K562 (cell line): ENCODE data around the gene RBFA. TPM values are rescaled to one million over a fixed set of nuclear protein-coding genes. Genes with fewer than 3 reads are reported as not detected.

Source experiments
- ATAC-seq: fragments of 200-7000 bp; cut with Tn5 transposase; 3 replicates; pipeline ENCODE4 v1.9.1; 2020; ENCODE audit warnings: moderate library complexity
- BruUV-seq: library from RNA; stranded (reverse); fragments of 400-500 nt; replicated peaks from 2 replicates; lab custom pipeline; 2021; lab: Mats Ljungman, UMichigan
- CTCF ChIA-PET: fragments of 300-600 bp; formaldehyde crosslinking; extraction: SDS; loops from one replicate; lab custom pipeline; 2021; ENCODE audit warnings: low intra/inter-chr PET ratio; lab: Yijun Ruan, JAX
- POLR2A ChIA-PET: fragments of 300-600, 350-650 bp; sonication (Branson Sonifier 250); formaldehyde crosslinking; extraction: SDS; loops from one replicate; lab custom pipeline; 2021; ENCODE audit warnings: antibody characterized with exemption, inconsistent platforms; lab: Yijun Ruan, JAX
- DNase-seq, 4 experiments: peaks; one replicate each; pipeline versions ENCODE4 v3.0.0 to v3.0.0-alpha.2; 2011 to 2018; ENCODE audit warnings: low spot score in 3 of 4, mixed read lengths in 3 of 4; ENCODE audit errors: extremely low read depth in 1 of 4
- FAIRE-seq: peaks from 2 replicates; lab custom pipeline; 2011; peaks lifted over from hg19 to GRCh38; lab: Jason Lieb, UNC
- H2AFZ ChIP-seq: 2 replicates; pipeline ENCODE4 v1.6.0; 2011; ENCODE audit warnings: low read depth, low read length, control low read depth, inconsistent platforms
- H3K27ac ChIP-seq: fragments of 200-600 bp; 3 replicates; pipeline ENCODE4 v1.8.0; 2011; ENCODE audit warnings: low read depth, mild to moderate bottlenecking, control low read depth, inconsistent platforms, low read length, moderate library complexity, mixed read lengths; ENCODE audit errors: extremely low read depth
- H3K27me3 ChIP-seq, 2 experiments: fragments of 300-600 bp in 1 of 2; 2 replicates in 1 of 2; 3 replicates in 1 of 2; pipeline versions ENCODE4 v1.6.0 to v1.8.0; 2011; ENCODE audit warnings: inconsistent platforms in 2 of 2, low read length in 2 of 2, mild to moderate bottlenecking in 1 of 2, mixed read lengths in 1 of 2, moderate library complexity in 1 of 2; ENCODE audit not compliant: control insufficient read depth in 2 of 2, insufficient read depth in 2 of 2
- H3K36me3 ChIP-seq: fragments of 300-600 bp; 3 replicates; pipeline ENCODE4 v1.8.0; 2011; ENCODE audit warnings: mild to moderate bottlenecking, low read length, inconsistent platforms; ENCODE audit not compliant: control insufficient read depth, insufficient read depth
- H3K4me1 ChIP-seq, 2 experiments: fragments of 200-600 bp in 1 of 2; replicated peaks in 1 of 2; 2 replicates in 1 of 2; 3 replicates in 1 of 2; pipeline versions ENCODE4 v1.5.1 to v1.8.0; 2011; ENCODE audit warnings: inconsistent platforms in 2 of 2, low read length in 2 of 2, mild to moderate bottlenecking in 1 of 2, mixed read lengths in 1 of 2, moderate library complexity in 1 of 2; ENCODE audit not compliant: control insufficient read depth in 2 of 2, insufficient read depth in 2 of 2
- H3K4me2 ChIP-seq: 2 replicates; pipeline ENCODE4 v1.6.1; 2011; ENCODE audit warnings: low read length, control low read depth, inconsistent platforms, mixed read lengths; ENCODE audit not compliant: insufficient read depth
- H3K4me3 ChIP-seq: fragments of 200-600 bp; sonication (generic), shearing (Covaris generic); 2 replicates; pipeline ENCODE4 v1.5.1; 2016; ENCODE audit warnings: control low read depth, inconsistent platforms
- H3K79me2 ChIP-seq: fragments of 200-600 bp; 3 replicates; pipeline ENCODE4 v1.8.0; 2011; ENCODE audit warnings: low read length, inconsistent platforms; ENCODE audit not compliant: control insufficient read depth, insufficient read depth
- H3K9ac ChIP-seq, 2 experiments: 2 replicates each; pipeline versions ENCODE4 v1.6.0 to v1.6.1; 2011; ENCODE audit warnings: low read depth in 2 of 2, low read length in 2 of 2, control low read depth in 1 of 2, inconsistent platforms in 1 of 2, mild to moderate bottlenecking in 1 of 2, mixed read lengths in 1 of 2; ENCODE audit not compliant: insufficient read depth in 1 of 2
- H3K9me1 ChIP-seq: one replicate; pipeline ENCODE4 v1.6.0; 2011; ENCODE audit warnings: inconsistent platforms, mild to moderate bottlenecking, low read length, moderate library complexity; ENCODE audit not compliant: control insufficient read depth, insufficient read depth
- H3K9me3 ChIP-seq: replicated peaks from 2 replicates; pipeline ENCODE4 v1.5.1; 2011; ENCODE audit warnings: low read depth, low read length, inconsistent platforms; ENCODE audit not compliant: control insufficient read depth, insufficient read depth
- H4K20me1 ChIP-seq: replicated peaks from 2 replicates; pipeline ENCODE4 v1.6.1; 2011; ENCODE audit warnings: low read length, inconsistent platforms, mixed read lengths; ENCODE audit not compliant: control insufficient read depth, insufficient read depth
- CC2D1A ChIP-seq: fragments of 450-650 bp; IDR thresholded peaks from 2 replicates; pipeline ENCODE4 v1.6.1; 2017; ENCODE audit warnings: mild to moderate bottlenecking
- CSDE1 ChIP-seq, 2 experiments: fragments of 450-650 bp; IDR thresholded peaks; 2 replicates each; pipeline ENCODE4 v1.6.1; 2016; ENCODE audit warnings: mild to moderate bottlenecking in 1 of 2
- E2F3 ChIP-seq: fragments of 250-450 bp; sonication (Bioruptor Pico); IDR thresholded peaks from 2 replicates; pipeline ENCODE4 v1.4.0; 2020; ENCODE audit warnings: mild to moderate bottlenecking
- PHF20 ChIP-seq: fragments of 450-650 bp; IDR thresholded peaks from 2 replicates; pipeline ENCODE4 v1.6.1; 2018; ENCODE audit not compliant: partially characterized antibody
- ZKSCAN3 ChIP-seq: fragments of 250-450 bp; sonication (Bioruptor Pico); IDR thresholded peaks from 2 replicates; pipeline ENCODE4 v1.4.0; 2020
- WGBS: fragments of 100-300 bp; shearing (Covaris generic); methylation state at CpG from one replicate; pipeline ENCODE4 v1.1.6; 2016; ENCODE audit warnings: low coverage, mixed read lengths; ENCODE audit not compliant: insufficient coverage; ENCODE audit errors: missing lambda C conversion rate; 5-methylcytosine and 5-hydroxymethylcytosine counted together
- in situ Hi-C: fragments of 300-500 bp; cut with MboI; formaldehyde crosslinking; loops from 4 replicates; pipeline ENCODE4 v1.15.0; 2018; ENCODE audit warnings: inconsistent platforms, mixed read lengths
- intact Hi-C: fragments of 100-400 bp; cut with micrococcal nuclease; formaldehyde crosslinking; loops from 2 replicates; pipeline ENCODE4 v1.14.2; 2022
- polyA plus RNA-seq, 8 experiments: library from polyadenylated mRNA; depleted of rRNA in 4 of 8; stranded (reverse) in 5 of 8; unstranded in 3 of 8; fragments of >200 nt; fragmentation: Nextera tagmentation in 2 of 8; fragmentation: Illumina TruSeq in 1 of 8; extraction: Ambion mirVana in 2 of 8; extraction: Trizol in 1 of 8; gene quantifications; 2 replicates each; pipeline versions ENCODE4 v1.2.1 to v1.2.3, GENCODE V29; 2011 to 2014; ENCODE audit warnings: inconsistent platforms in 1 of 8, missing spikeins in 1 of 8
- total RNA-seq, 7 experiments: library from RNA; depleted of rRNA in 6 of 7; stranded (reverse); fragments of >200 nt in 6 of 7; fragmentation: Illumina TruSeq in 2 of 7; extraction: Trizol in 2 of 7; gene quantifications; 2 replicates each; pipeline versions ENCODE4 v1.2.1 to v1.2.3, GENCODE V29; 2011 to 2021; ENCODE audit warnings: low replicate concordance in 1 of 7
- TF ChIP-seq, protein P1 (sequence below): sonication (generic); formaldehyde crosslinking; IDR thresholded peaks from 2 replicates; pipeline ENCODE4 v1.8.0; 2022; ENCODE audit warnings: mild to moderate bottlenecking, missing genetic modification reagents, borderline replicate concordance
- TF ChIP-seq, protein P2 (sequence below): fragments of 250-450 bp; sonication (Bioruptor Pico); IDR thresholded peaks from 2 replicates; pipeline ENCODE4 v1.5.0; 2022; ENCODE audit warnings: mild to moderate bottlenecking
- TF ChIP-seq, protein P3 (sequence below), 2 experiments: fragments of 150-350 bp in 1 of 2; IDR thresholded peaks; 2 replicates each; pipeline ENCODE4 v1.6.1; 2012 to 2016; ENCODE audit warnings: low read depth in 2 of 2, low read length in 2 of 2, mild to moderate bottlenecking in 1 of 2, moderate library complexity in 1 of 2

RBFA gene
- total and polyA plus RNA-seq, 9 of the 15 experiments (the other 6 are each of a cell fraction or from before 2014, with no cell fraction given), result 3.4 to 41.9 (median 25.8) TPM

DNA sequence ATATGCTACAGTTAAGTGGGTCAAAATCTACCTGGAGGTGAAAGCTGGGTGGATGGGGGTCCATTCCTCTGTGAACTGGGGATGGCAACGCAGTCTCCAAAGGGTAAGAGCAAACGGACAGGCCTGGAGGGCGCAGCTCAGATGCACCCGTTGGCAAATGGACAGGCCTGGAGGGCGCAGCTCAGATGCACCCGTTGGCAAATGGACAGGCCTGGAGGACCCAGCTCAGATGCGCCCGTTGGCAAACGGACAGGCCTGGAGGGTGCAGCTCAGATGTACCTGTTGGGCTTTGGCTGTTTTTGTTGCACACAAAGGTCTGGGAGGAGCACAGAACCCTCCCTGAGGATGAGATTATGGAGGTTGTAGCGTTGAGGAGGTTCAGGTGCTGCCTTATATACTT, 33.7 kb downstream of the RBFA start:
- Histone ChIP-seq H3K36me3 (no peaks in the 10 kb centered on the region), H3K79me2 (no peaks in the 10 kb centered on the region), H3K27me3 (no peaks in the 10 kb centered on the region), H3K4me3 (no peak overlapping the region), H4K20me1 (no peaks in the 10 kb centered on the region), H3K4me2 (no peak overlapping the region), H3K9me3 (no peaks in the 10 kb centered on the region), H3K9me1 (no peaks in the 10 kb centered on the region), H3K9ac (no peak overlapping the region), H3K27ac (no peak overlapping the region), H3K4me1 (no peaks in the 10 kb centered on the region; a peak in 2 of 5 replicates), H2AFZ (no peak overlapping the region)
- TF ChIP-seq, protein P1, sequence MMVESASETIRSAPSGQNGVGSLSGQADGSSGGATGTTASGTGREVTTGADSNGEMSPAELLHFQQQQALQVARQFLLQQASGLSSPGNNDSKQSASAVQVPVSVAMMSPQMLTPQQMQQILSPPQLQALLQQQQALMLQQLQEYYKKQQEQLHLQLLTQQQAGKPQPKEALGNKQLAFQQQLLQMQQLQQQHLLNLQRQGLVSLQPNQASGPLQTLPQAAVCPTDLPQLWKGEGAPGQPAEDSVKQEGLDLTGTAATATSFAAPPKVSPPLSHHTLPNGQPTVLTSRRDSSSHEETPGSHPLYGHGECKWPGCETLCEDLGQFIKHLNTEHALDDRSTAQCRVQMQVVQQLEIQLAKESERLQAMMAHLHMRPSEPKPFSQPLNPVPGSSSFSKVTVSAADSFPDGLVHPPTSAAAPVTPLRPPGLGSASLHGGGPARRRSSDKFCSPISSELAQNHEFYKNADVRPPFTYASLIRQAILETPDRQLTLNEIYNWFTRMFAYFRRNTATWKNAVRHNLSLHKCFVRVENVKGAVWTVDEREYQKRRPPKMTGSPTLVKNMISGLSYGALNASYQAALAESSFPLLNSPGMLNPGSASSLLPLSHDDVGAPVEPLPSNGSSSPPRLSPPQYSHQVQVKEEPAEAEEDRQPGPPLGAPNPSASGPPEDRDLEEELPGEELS (CRISPR knock-in tag), result no peak
- TF ChIP-seq PHF20 (no peak), E2F3 (CRISPR knock-in tag) (no peak), CC2D1A (no peak), CSDE1 (IDR thresholded peaks at IDR 0.05) (no peak), ZKSCAN3 (CRISPR knock-in tag) (no peak)
- TF ChIP-seq, protein P2, sequence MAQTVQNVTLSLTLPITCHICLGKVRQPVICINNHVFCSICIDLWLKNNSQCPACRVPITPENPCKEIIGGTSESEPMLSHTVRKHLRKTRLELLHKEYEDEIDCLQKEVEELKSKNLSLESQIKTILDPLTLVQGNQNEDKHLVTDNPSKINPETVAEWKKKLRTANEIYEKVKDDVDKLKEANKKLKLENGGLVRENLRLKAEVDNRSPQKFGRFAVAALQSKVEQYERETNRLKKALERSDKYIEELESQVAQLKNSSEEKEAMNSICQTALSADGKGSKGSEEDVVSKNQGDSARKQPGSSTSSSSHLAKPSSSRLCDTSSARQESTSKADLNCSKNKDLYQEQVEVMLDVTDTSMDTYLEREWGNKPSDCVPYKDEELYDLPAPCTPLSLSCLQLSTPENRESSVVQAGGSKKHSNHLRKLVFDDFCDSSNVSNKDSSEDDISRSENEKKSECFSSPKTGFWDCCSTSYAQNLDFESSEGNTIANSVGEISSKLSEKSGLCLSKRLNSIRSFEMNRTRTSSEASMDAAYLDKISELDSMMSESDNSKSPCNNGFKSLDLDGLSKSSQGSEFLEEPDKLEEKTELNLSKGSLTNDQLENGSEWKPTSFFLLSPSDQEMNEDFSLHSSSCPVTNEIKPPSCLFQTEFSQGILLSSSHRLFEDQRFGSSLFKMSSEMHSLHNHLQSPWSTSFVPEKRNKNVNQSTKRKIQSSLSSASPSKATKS (CRISPR knock-in tag), result no peak
- TF ChIP-seq, protein P3, sequence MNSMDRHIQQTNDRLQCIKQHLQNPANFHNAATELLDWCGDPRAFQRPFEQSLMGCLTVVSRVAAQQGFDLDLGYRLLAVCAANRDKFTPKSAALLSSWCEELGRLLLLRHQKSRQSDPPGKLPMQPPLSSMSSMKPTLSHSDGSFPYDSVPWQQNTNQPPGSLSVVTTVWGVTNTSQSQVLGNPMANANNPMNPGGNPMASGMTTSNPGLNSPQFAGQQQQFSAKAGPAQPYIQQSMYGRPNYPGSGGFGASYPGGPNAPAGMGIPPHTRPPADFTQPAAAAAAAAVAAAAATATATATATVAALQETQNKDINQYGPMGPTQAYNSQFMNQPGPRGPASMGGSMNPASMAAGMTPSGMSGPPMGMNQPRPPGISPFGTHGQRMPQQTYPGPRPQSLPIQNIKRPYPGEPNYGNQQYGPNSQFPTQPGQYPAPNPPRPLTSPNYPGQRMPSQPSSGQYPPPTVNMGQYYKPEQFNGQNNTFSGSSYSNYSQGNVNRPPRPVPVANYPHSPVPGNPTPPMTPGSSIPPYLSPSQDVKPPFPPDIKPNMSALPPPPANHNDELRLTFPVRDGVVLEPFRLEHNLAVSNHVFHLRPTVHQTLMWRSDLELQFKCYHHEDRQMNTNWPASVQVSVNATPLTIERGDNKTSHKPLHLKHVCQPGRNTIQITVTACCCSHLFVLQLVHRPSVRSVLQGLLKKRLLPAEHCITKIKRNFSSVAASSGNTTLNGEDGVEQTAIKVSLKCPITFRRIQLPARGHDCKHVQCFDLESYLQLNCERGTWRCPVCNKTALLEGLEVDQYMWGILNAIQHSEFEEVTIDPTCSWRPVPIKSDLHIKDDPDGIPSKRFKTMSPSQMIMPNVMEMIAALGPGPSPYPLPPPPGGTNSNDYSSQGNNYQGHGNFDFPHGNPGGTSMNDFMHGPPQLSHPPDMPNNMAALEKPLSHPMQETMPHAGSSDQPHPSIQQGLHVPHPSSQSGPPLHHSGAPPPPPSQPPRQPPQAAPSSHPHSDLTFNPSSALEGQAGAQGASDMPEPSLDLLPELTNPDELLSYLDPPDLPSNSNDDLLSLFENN (IDR thresholded peaks at IDR 0.05; ENCODE audit: low read depth in 2 of 2, low read length in 2 of 2), result no peak
- in situ Hi-C loops, result no loop called here
- BruUV-seq, result no TSS peak
- FAIRE-seq (no peak), DNase-seq (no peak), ATAC-seq (no peak)
- WGBS, result 25% methylated on average over 8 of the region's 10 CpGs
- CTCF ChIA-PET, result no interaction called here
- POLR2A ChIA-PET, result no interaction called here
- intact Hi-C loops, result no loop called here
